Epithelial cell of proximal tubule (primary cell): ENCODE results near the gene FLYWCH1. TPM values are rescaled to one million over a fixed set of nuclear protein-coding genes. Genes with fewer than 3 reads are reported as not detected.
"Not testable (repeated sequence)": the region's sequence is repeated elsewhere in the genome, so short reads cannot be mapped to it uniquely, and the experiment has no call there.

Experiments used
- DNase-seq: peaks from one replicate; pipeline ENCODE4 v3.0.0-alpha.2; 2011; ENCODE audit warnings: low read depth
- H3K4me3 ChIP-seq: 2 replicates; pipeline ENCODE4 v1.5.1; 2011; ENCODE audit warnings: low read depth, mild to moderate bottlenecking, low read length
- CTCF ChIP-seq: conservative IDR thresholded peaks from 2 replicates; pipeline ENCODE4 v1.5.1; 2012; ENCODE audit warnings: low read depth, mild to moderate bottlenecking, low read length
- total RNA-seq: library from RNA; depleted of rRNA; stranded (reverse); fragments of >200 nt; gene quantifications from 2 replicates; pipeline ENCODE4 v1.2.3, GENCODE V29; 2015

FLYWCH1 gene
- total RNA-seq, 1 donor from 2014 or later: 47.1 TPM

- not testable (repeated sequence) for H3K4me3 ChIP-seq, DNase-seq
- TF ChIP-seq CTCF: peak; percentile 54
Observed at GRCh38 chr16:2907084-2907753, 4.5 kb upstream of the FLYWCH1 start.

- no peak for TF ChIP-seq CTCF
Observed at GRCh38 chr16:2910441-2910969, 1.2 kb upstream of the FLYWCH1 start.

GRCh38 chr16:2912330-2913199 lies 834 bp downstream of the FLYWCH1 start:
- DNase-seq: no peak
- H3K4me3 ChIP-seq: peak overlapping the region; percentile 86
- TF ChIP-seq CTCF: no peak

More at GRCh38 chr16:2910441-2910969, 1.2 kb upstream of the FLYWCH1 start:
- no peak for DNase-seq
- no peak overlapping the region for H3K4me3 ChIP-seq

- no peak overlapping the region for H3K4me3 ChIP-seq
- DNase-seq: no peak
- TF ChIP-seq CTCF: no peak
Observed at GRCh38 chr16:2913603-2914002, 1.9 kb downstream of the FLYWCH1 start.

- no peak for DNase-seq
- no peak for TF ChIP-seq CTCF
- H3K4me3 ChIP-seq: no peak overlapping the region
Observed at GRCh38 chr16:2914233-2914632, 2.5 kb downstream of the FLYWCH1 start.

- no peak for TF ChIP-seq CTCF
- DNase-seq: no peak
- no peak overlapping the region for H3K4me3 ChIP-seq
Observed at GRCh38 chr16:2915196-2915929, 3.6 kb downstream of the FLYWCH1 start.
